ENCODE data around the gene CCL13. TPM values are rescaled to one million over a fixed set of nuclear protein-coding genes. Genes with fewer than 3 reads are reported as not detected.

Gene CCL13
- polyA plus RNA-seq, 2 of the 4 experiments (the other 2 are of a cell fraction) = not detected

- 21% methylated on average over 5 of the region's 5 CpGs for WGBS (ENCODE audit: missing lambda C conversion rate)
- no peaks in the 10 kb centered on the region for H3K4me1 ChIP-seq
- H3K4me3 ChIP-seq = no peak overlapping the region
- H3K4me2 ChIP-seq = no peak overlapping the region
- ATAC-seq (no peak), FAIRE-seq (no peak), DNase-seq (ENCODE audit: low read depth in 1 of 2, low spot score in 1 of 2) (no peak)
- CTCF ChIA-PET = interaction anchor here (0.9 to 3.7 kb wide), 3 partner anchors 12 to 188 kb away, joined by 3 to 16 read pairs (median 12); no protein-coding TSS in a partner anchor
- no peaks in the 10 kb centered on the region for H3K9me3 ChIP-seq
- POLR2A ChIA-PET = no interaction called here
- H3K27ac ChIP-seq = no peak overlapping the region
- TF ChIP-seq CBX8 (IDR thresholded peaks at IDR 0.05) = no peak
- no peak for TF ChIP-seq GATA3 (IDR thresholded peaks at IDR 0.05; ENCODE audit: borderline replicate concordance)
- TF ChIP-seq ZNF302 (CRISPR knock-in tag; IDR thresholded peaks at IDR 0.05) = no peak
- TF ChIP-seq MAX (IDR thresholded peaks at IDR 0.05) = no peak
- no peak for TF ChIP-seq ZFP36 (IDR thresholded peaks at IDR 0.05; ENCODE audit: borderline replicate concordance, partially characterized antibody)
- TF ChIP-seq ZSCAN20 (CRISPR knock-in tag; IDR thresholded peaks at IDR 0.05) = no peak
- no peak for TF ChIP-seq EHF (CRISPR knock-in tag; IDR thresholded peaks at IDR 0.05)
Measured at GRCh38 chr17:34387566-34387965, 31.3 kb downstream of the CCL13 start.

GRCh38 chr17:34389126-34389750 is 33.0 kb downstream of the CCL13 start:
- Histone ChIP-seq H3K4me3 (no peak overlapping the region), H3K9me3 (no peaks in the 10 kb centered on the region), H3K4me1 (no peaks in the 10 kb centered on the region), H3K4me2 (no peak overlapping the region), H3K27ac (no peak overlapping the region)
- WGBS (ENCODE audit: missing lambda C conversion rate) = 23% methylated on average over 6 of the region's 6 CpGs
- TF ChIP-seq RCOR1 (IDR thresholded peaks at IDR 0.05; ENCODE audit: low read depth, low read length) = no peak
- TF ChIP-seq TP53 (CRISPR knock-in tag; IDR thresholded peaks at IDR 0.05) = no peak
- TF ChIP-seq ZSCAN20 (CRISPR knock-in tag; IDR thresholded peaks at IDR 0.05) = no peak
- TF ChIP-seq ZNF302 (CRISPR knock-in tag; IDR thresholded peaks at IDR 0.05) = no peak
- no peak for TF ChIP-seq MYC (IDR thresholded peaks at IDR 0.05; ENCODE audit: borderline replicate concordance, low read length)
- no peak for TF ChIP-seq MAX (IDR thresholded peaks at IDR 0.05)
- no peak for TF ChIP-seq GATA3 (IDR thresholded peaks at IDR 0.05; ENCODE audit: borderline replicate concordance)
- TF ChIP-seq NFE2L2 (conservative IDR thresholded peaks at IDR 0.05; ENCODE audit: low read length) = no peak
- TF ChIP-seq KDM5A (IDR thresholded peaks at IDR 0.05) = no peak
- no peak for TF ChIP-seq JUNB (IDR thresholded peaks at IDR 0.05)
- no peak for TF ChIP-seq BCL3 (IDR thresholded peaks at IDR 0.05)
- TF ChIP-seq FOSB (CRISPR knock-in tag; IDR thresholded peaks at IDR 0.05) = no peak
- TF ChIP-seq HOXA7 (CRISPR knock-in tag; IDR thresholded peaks at IDR 0.05) = no peak
- TF ChIP-seq SREBF2 (IDR thresholded peaks at IDR 0.05) = no peak
- no peak for TF ChIP-seq PHF8 (IDR thresholded peaks at IDR 0.05; ENCODE audit: borderline replicate concordance, low read depth)
- TF ChIP-seq SMC3 (IDR thresholded peaks at IDR 0.05) = no peak
- TF ChIP-seq JUN (IDR thresholded peaks at IDR 0.05) = no peak
- no peak for TF ChIP-seq HEYL (CRISPR knock-in tag; IDR thresholded peaks at IDR 0.05)
- TF ChIP-seq MAFK (IDR thresholded peaks at IDR 0.05; ENCODE audit: partially characterized antibody) = no peak
- TF ChIP-seq KDM1A (IDR thresholded peaks at IDR 0.05; ENCODE audit: low read depth) = no peak
- no peak for DNase-seq (ENCODE audit: low read depth in 1 of 2, low spot score in 1 of 2)
- POLR2A ChIA-PET = no interaction called here
- CTCF ChIA-PET = interaction anchor here (1.0 to 3.7 kb wide), 7 partner anchors 11 to 731 kb away, joined by 3 to 16 read pairs (median 4); no protein-coding TSS in a partner anchor
- no peak for FAIRE-seq
- no peak for ATAC-seq

- FAIRE-seq (no peak), ATAC-seq (no peak), DNase-seq (ENCODE audit: low read depth in 1 of 2, low spot score in 1 of 2) (no peak)
- H3K4me1 ChIP-seq = no peaks in the 10 kb centered on the region
- CTCF ChIA-PET = interaction anchor here (1.1 to 3.7 kb wide), 3 partner anchors 29 to 189 kb away, joined by 4 to 16 read pairs (median 6); no protein-coding TSS in a partner anchor
- POLR2A ChIA-PET = no interaction called here
- 46% methylated on average over 4 of the region's 4 CpGs for WGBS (ENCODE audit: missing lambda C conversion rate)
- no peak overlapping the region for H3K4me3 ChIP-seq
- no peak overlapping the region for H3K4me2 ChIP-seq
- H3K27ac ChIP-seq = no peak overlapping the region
- no peaks in the 10 kb centered on the region for H3K9me3 ChIP-seq
- TF ChIP-seq FOSL2 (IDR thresholded peaks at IDR 0.05) (no peak), FOSL2 (CRISPR knock-in tag; IDR thresholded peaks at IDR 0.05) (no peak), NR3C1 (IDR thresholded peaks at IDR 0.05) (no peak), KDM1A (IDR thresholded peaks at IDR 0.05; ENCODE audit: low read depth) (no peak), EHMT2 (IDR thresholded peaks at IDR 0.05; ENCODE audit: low read depth) (no peak), POLR2AphosphoS2 (conservative IDR thresholded peaks at IDR 0.05; ENCODE audit: low read length) (no peak), JUNB (IDR thresholded peaks at IDR 0.05) (no peak), MAZ (IDR thresholded peaks at IDR 0.05; ENCODE audit: borderline replicate concordance, low read depth, low read length) (no peak), MAFK (IDR thresholded peaks at IDR 0.05; ENCODE audit: partially characterized antibody) (no peak), SMC3 (IDR thresholded peaks at IDR 0.05) (no peak), USF2 (IDR thresholded peaks at IDR 0.05) (no peak), FOXS1 (CRISPR knock-in tag; IDR thresholded peaks at IDR 0.05) (no peak), KDM5A (IDR thresholded peaks at IDR 0.05) (no peak), CHD2 (IDR thresholded peaks at IDR 0.05; ENCODE audit: low read length, partially characterized antibody) (no peak), RCOR1 (IDR thresholded peaks at IDR 0.05; ENCODE audit: low read depth, low read length) (no peak)
Measured at GRCh38 chr17:34390649-34391048, 34.4 kb downstream of the CCL13 start.
